GM19193 (cell line): ENCODE data around the gene BAMBI.

Experiments
- POLR2A ChIP-seq: IDR thresholded peaks from 4 replicates; pipeline ENCODE4 v1.6.1; 2011; ENCODE audit not compliant: insufficient read depth, insufficient read length; ENCODE audit errors: extremely low read depth

BAMBI gene

DNA sequence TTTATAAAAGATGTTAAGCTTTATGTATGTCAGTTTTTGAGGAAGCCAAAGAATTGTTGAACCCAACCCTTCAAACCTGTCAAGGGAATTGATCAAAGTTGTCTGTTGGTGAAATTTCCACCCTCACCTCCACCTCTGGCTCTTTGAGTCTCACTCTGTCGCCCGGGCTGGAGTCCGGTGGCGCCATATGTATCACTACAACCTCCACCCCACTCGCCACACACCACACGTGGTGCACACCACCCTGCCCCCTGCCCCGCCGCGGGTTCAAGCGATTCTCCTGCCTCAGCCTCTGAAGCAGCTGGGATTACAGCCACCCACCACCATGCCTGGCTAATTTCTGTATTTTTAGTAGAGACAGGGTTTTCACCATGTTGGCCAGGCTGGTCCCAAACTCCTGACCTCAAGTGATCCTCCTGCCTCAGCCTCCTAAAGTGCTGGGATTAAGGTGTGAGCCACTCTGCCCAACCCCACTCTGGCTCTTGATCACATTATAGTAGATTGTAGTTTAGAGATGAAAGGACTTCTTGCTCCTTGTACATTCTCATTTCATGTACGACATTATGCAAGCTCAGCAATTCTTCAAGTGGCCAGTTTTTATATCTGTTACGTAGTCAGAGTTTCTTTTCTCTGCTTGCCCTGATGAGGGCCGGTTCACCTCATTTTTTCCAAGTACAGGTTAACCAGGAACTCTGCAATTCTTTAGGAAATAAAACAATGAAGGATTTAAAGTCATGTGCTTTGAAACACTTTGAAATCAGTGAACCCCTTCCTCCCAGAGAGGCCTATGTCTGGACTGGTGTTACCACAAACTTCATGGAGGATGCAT is 7.0 kb downstream of the BAMBI start:
- TF ChIP-seq POLR2A, result no peak

DNA sequence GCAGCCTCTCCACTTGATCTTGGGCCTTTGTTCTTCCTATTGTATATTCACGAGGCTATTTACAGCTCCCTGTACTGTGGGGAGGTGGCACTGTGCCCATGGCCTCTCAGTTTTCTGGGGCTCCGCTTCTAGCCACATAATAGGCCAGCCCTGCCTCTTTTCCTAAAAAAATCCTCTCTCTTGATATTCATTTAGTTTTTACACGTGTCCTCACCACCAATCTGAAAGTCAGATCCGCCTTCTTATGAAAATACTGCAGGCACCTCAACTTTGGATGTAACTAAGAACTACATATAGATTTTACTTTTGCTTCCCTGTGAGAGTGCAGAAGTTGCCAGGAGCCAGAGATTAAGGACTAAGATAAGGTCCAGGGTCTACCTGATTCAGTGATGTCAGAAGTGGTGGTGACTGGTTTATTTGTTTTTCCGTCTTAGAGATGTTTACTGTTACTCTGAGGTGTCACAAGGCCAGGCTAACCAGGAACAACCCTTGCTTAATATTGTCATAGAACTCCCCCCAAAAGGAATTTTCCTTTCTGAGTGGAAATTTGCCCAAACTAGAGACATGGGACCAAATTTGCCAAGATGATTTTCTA is 7.8 kb downstream of the BAMBI start:
- no peak for TF ChIP-seq POLR2A

DNA sequence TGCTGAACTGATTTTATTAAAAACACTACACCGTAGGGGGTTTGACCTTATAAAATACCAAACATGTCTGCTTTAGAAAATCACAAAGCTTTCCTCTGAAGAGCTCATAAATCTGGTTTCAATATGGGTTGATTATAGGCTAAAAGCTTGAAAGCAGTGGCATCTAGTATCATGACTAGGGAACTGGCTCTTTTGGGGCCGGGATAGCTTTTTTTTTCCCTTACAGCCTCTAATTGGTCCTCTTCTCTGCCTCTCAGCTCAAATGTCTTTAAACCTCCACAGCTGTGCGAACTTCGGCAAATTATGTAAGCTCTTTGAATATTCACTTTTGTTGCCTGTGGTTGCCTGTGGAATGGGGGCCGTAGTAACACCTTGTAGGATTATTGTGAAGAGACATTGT is 8.4 kb downstream of the BAMBI start:
- no peak for TF ChIP-seq POLR2A

GRCh38 chr10:28686835-28687682 is 9.7 kb downstream of the BAMBI start:
- no peak for TF ChIP-seq POLR2A

DNA sequence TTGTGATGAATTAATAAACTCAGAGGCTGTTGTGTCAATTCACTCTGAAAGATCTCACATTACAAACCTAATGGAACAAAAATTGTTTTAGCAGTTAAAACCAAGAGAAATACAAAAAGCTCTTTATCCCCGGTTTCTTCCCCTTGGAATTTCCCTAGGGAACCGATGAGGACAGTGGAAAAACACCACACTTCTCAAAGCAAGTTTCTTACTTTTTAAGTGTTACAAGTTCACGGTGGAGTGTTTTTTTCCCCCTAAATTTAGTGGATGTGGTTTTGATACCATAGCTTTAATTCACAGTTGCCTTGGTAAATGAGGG is 10.3 kb downstream of the BAMBI start:
- TF ChIP-seq POLR2A, result no peak

GRCh38 chr10:28690545-28690944 is 13.2 kb downstream of the BAMBI start:
- TF ChIP-seq POLR2A, result no peak

DNA sequence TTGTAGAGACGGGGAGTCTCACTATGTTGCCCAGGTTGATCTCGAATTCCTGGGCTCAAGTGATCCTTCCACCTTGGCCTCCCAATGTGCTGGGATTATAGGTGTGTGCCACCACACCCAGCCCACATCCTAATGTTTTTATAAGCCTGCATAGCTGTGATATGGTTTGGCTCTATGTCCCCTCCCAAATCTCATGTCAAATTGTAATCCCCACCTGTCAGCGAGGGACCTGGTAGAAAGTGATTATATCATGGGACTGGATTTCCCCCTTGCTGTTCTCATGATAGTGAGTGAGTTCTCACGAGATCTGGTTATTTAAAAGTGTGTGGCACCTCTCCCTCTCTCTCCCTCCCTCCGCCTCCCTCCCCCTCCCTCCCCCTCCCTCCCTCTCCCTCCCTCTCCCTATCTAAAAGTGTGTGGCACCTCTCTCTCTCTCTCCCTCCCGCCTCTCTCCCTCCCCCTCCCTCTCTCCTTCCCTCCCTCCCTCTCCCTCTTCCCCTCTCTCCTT is 13.9 kb downstream of the BAMBI start:
- TF ChIP-seq POLR2A, result no peak

GRCh38 chr10:28692050-28692449 is 14.7 kb downstream of the BAMBI start:
- TF ChIP-seq POLR2A, result no peak

DNA sequence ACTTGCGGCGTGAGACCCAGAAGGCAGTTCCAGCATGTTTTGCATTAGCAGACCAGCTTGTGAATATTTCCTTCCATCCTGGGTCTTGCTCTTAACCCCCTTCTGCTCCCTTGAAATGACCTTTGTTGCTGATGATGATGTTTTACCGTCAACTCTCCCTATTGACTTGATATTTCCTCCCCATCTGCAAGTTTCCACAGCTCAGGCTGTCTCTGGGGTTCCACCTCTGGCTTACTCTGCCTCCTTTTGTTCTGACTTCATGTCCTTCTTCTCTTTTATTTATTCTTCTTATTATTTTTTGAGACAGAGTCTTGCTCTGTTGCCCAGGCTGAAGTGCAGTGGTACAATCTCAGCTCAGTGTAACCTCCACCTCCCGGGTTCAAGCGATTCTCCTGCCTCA is 17.2 kb downstream of the BAMBI start:
- no peak for TF ChIP-seq POLR2A

- no peak for TF ChIP-seq POLR2A
Measured at GRCh38 chr10:28698075-28698474, 20.8 kb downstream of the BAMBI start.

GRCh38 chr10:28704464-28705161 is 27.3 kb downstream of the BAMBI start:
- no peak for TF ChIP-seq POLR2A

DNA sequence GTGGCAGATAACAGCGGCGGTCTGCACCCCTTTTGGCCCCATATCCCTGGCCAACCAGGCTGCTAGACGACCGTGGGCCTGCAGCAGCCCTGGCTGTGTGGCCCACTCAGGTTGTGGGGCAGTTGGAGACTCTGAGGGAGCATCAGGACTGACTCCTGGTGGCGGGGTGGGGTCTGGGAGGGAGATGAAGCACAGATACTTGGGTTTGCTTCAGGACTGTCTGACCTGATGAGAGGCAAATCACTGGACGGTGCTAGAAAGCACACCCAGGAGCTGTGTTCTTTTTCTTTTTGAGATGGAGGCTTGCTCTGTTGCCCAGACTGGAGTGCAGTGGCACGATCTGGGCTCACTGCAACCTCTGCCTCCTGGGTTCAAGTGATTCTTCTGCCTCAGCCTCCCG is 28.2 kb downstream of the BAMBI start:
- TF ChIP-seq POLR2A, result no peak

DNA sequence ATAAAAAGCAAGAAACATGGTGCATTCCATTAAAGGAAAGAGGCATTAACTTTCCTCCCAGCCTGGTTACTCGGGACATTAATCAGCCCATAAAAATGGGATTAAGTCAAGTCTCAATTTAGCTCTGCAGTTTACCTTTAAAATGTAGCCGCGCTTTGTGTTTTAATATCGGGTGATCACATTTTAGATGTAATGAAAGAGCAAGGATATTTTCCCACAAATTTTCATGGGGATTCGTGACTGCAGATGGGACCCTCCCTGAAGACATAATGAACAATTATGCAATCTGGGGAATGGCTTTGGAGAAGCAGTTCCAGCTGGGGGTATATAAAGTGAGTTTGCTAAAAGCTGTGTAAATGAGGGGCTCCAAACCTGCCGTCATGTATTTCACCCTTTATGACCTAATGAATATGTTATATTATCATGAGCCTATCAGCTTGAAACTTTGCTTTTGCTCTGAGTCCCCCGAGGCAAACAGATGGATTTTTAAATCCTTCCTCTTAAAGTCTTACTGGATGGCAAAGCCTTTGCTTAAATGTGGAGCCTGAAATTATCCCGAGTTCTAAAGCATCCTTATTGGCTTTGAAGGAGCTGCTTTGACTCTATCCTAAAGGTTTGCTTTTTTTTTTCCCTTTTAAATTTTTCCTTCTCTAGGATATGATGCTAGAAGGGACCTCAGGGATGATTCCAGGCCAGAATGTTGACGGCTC is 31.8 kb downstream of the BAMBI start:
- no peak for TF ChIP-seq POLR2A

- TF ChIP-seq POLR2A, result no peak
Measured at GRCh38 chr10:28710202-28710886, 33.0 kb downstream of the BAMBI start.
